HG03558 (cell line): ENCODE results near the gene TLN1.

ENCODE experiments used
- ATAC-seq: cut with Tn5 transposase; IDR thresholded peaks from one replicate; pipeline ENCODE4 v1.9.1; 2021; ENCODE audit warnings: moderate number of reproducible peaks; ENCODE audit not compliant: unreplicated experiment; ENCODE audit errors: extremely low read depth

The TLN1 gene

GRCh38 chr9:35708146-35708545, 23.8 kb downstream of the TLN1 start:
- ATAC-seq: no peak

GRCh38 chr9:35706951-35707350, 25.0 kb downstream of the TLN1 start:
- ATAC-seq: no peak

GRCh38 chr9:35705836-35706430, 26.1 kb downstream of the TLN1 start:
- no peak for ATAC-seq

GRCh38 chr9:35705372-35705771, 26.6 kb downstream of the TLN1 start:
- ATAC-seq: no peak

- ATAC-seq: no peak
These were observed 27.9 kb downstream of the TLN1 start for GRCh38 chr9:35703906-35704672.

GRCh38 chr9:35702696-35703095, 29.3 kb downstream of the TLN1 start:
- no peak for ATAC-seq

GRCh38 chr9:35700942-35701341, 31.1 kb downstream of the TLN1 start:
- no peak for ATAC-seq

- no peak for ATAC-seq
These were observed 32.0 kb downstream of the TLN1 start for GRCh38 chr9:35700031-35700430.

- no peak for ATAC-seq
These were observed 33.8 kb downstream of the TLN1 start for GRCh38 chr9:35698231-35698630.

GRCh38 chr9:35697486-35697885, 34.5 kb downstream of the TLN1 start:
- no peak for ATAC-seq

- no peak for ATAC-seq
These were observed 35.3 kb downstream of the TLN1 start for GRCh38 chr9:35696520-35697215.

GRCh38 chr9:35695943-35696401, 36.0 kb downstream of the TLN1 start:
- no peak for ATAC-seq

- no peak for ATAC-seq
These were observed 40.2 kb downstream of the TLN1 start for GRCh38 chr9:35691757-35692301.

- no peak for ATAC-seq
These were observed 40.7 kb downstream of the TLN1 start for GRCh38 chr9:35691334-35691650.

GRCh38 chr9:35690614-35691333, 41.2 kb downstream of the TLN1 start:
- no peak for ATAC-seq

- no peak for ATAC-seq
These were observed 41.7 kb downstream of the TLN1 start for GRCh38 chr9:35690294-35690613.

- ATAC-seq: no peak
These were observed 42.3 kb downstream of the TLN1 start, which contains the start of gene TPM2 for GRCh38 chr9:35689542-35690293. TPM2 (minus strand) TSS chr9:35689925; CDS start chr9:35689817, 108 bp downstream.

GRCh38 chr9:35688558-35689541, 43.1 kb downstream of the TLN1 start:
- no peak for ATAC-seq
